ENCODE data around the gene DDIAS. TPM values are rescaled to one million over a fixed set of nuclear protein-coding genes. Genes with fewer than 3 reads are reported as not detected.
"Not testable (repeated sequence)": the region's sequence is repeated elsewhere in the genome, so short reads cannot be mapped to it uniquely, and the experiment has no call there.

Gene DDIAS
- total RNA-seq, 4 donors from 2014 or later, result 0.17 to 1.6 (median 0.52) TPM; not detected in 1

DNA sequence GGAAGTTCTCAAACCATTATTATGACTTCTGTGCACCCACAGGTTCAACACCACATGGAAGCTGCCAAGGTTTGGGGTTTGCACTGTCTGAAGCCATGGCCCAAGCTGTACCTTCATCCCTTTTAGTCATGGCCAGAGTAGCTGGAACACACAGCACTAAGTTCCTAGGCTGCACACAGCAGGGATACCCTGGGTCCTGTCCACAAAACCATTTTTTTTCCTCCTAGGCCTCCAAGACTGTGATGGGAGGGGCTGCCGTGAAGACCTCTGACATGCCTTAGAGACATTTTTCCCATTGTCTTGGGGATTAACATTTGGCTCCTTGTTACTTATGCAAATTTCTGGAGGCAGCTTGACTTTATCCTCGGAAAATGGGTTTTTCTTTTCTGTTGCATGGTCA, 42.7 kb downstream of the DDIAS start:
- no peak overlapping the region for H3K27ac ChIP-seq (replicated peaks in 1 of 4)
- no peaks in the 10 kb centered on the region for H3K27me3 ChIP-seq
- H3K9me3 ChIP-seq, result peaks cover 0 to 2% (median 0%) of the 10 kb centered on the region in 4 donors
- no peak for DNase-seq (ENCODE audit: extremely low spot score)
- intact Hi-C loops (cut with DNase I), result no loop called here
- no peak overlapping the region for H3K4me3 ChIP-seq
- TF ChIP-seq POLR2A (IDR thresholded peaks at IDR 0.05; ENCODE audit: low read depth), result no peak
- TF ChIP-seq POLR2AphosphoS5 (IDR thresholded peaks at IDR 0.05), result no peak
- no peak for TF ChIP-seq EP300 (IDR thresholded peaks at IDR 0.05)
- TF ChIP-seq CTCF (IDR thresholded peaks at IDR 0.05), result no peak
- 87% methylated on average over 2 of the region's 2 CpGs for WGBS
- H3K36me3 ChIP-seq, result no peaks in the 10 kb centered on the region
- no peaks in the 10 kb centered on the region for H3K4me1 ChIP-seq

DNA sequence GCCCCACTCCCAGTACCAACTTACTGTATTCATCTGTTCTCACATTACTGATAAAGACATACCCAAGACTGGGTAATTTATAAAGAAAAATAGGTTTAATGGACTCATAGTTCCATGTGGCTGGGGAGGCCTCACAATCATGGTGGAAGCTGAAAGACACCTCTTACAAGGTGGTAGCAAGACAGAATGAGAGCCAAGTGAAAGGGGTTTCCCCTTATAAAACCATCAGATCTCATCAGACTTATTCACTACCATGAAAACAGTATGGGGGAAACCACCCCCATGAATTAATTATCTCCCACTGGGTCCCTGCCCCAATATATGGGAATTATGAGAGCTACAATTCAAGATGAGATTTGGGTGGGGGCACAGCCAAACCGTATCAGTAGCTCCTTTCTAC, 43.5 kb downstream of the DDIAS start:
- H3K27me3 ChIP-seq; H3K4me3 ChIP-seq; H3K36me3 ChIP-seq; DNase-seq (ENCODE audit: extremely low spot score); H3K4me1 ChIP-seq; intact Hi-C loops (cut with DNase I); H3K9me3 ChIP-seq; H3K27ac ChIP-seq (replicated peaks in 1 of 4): not testable (repeated sequence)
- 57% methylated on average over 1 of the region's 1 CpG for WGBS

DNA sequence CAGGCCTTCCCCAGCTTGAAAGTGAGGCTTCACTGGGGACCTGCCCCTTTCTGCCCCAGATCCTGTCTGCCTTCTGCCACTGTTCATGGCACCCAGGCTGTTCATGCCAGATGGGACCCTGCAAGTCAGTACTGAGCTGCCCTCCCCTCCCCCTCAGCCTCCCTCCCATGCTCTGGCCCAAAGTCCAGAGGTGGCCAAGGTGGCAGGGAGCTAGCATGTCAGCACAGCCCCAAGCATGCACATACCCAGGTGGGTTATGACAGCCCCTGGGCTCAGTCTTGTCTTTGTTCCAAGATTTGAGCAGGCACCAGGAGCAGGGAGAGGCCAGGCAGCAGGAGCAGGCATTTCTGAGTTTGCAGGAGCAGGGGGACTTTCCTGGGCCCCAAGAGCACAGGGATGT, 44.1 kb downstream of the DDIAS start:
- intact Hi-C loops (cut with DNase I), result no loop called here
- Histone ChIP-seq H3K4me3 (no peak overlapping the region), H3K36me3 (no peaks in the 10 kb centered on the region), H3K27me3 (no peaks in the 10 kb centered on the region), H3K9me3 (peaks cover 0 to 10% (median 0%) of the 10 kb centered on the region in 4 donors), H3K4me1 (no peaks in the 10 kb centered on the region), H3K27ac (replicated peaks in 1 of 4) (no peak overlapping the region)
- TF ChIP-seq EP300 (IDR thresholded peaks at IDR 0.05), result no peak
- TF ChIP-seq POLR2A (IDR thresholded peaks at IDR 0.05; ENCODE audit: low read depth), result no peak
- no peak for TF ChIP-seq CTCF (IDR thresholded peaks at IDR 0.05)
- TF ChIP-seq POLR2AphosphoS5 (IDR thresholded peaks at IDR 0.05), result no peak
- DNase-seq (ENCODE audit: extremely low spot score), result no peak

GRCh38 chr11:82949352-82949751, 47.8 kb downstream of the DDIAS start:
- intact Hi-C loops (cut with DNase I), result no loop called here
- Histone ChIP-seq H3K4me3 (no peak overlapping the region), H3K27ac (replicated peaks in 1 of 4) (no peak overlapping the region), H3K36me3 (no peaks in the 10 kb centered on the region), H3K27me3 (no peaks in the 10 kb centered on the region), H3K9me3 (peaks cover 0 to 10% (median 3%) of the 10 kb centered on the region in 4 donors), H3K4me1 (no peaks in the 10 kb centered on the region)
- TF ChIP-seq POLR2A (IDR thresholded peaks at IDR 0.05; ENCODE audit: low read depth) (no peak), POLR2AphosphoS5 (IDR thresholded peaks at IDR 0.05) (no peak), CTCF (IDR thresholded peaks at IDR 0.05) (no peak), EP300 (IDR thresholded peaks at IDR 0.05) (no peak)
- no peak for DNase-seq (ENCODE audit: extremely low spot score)

GRCh38 chr11:82950502-82950901, 49.0 kb downstream of the DDIAS start:
- DNase-seq (ENCODE audit: extremely low spot score); H3K36me3 ChIP-seq; intact Hi-C loops (cut with DNase I); H3K27ac ChIP-seq (replicated peaks in 1 of 4); H3K4me3 ChIP-seq; H3K4me1 ChIP-seq; H3K27me3 ChIP-seq: not testable (repeated sequence)
- peaks cover 0 to 10% (median 4%) of the 10 kb centered on the region in 4 donors for H3K9me3 ChIP-seq
- 95% methylated on average over 2 of the region's 2 CpGs for WGBS

GRCh38 chr11:82955736-82956453, 54.4 kb downstream of the DDIAS start:
- H3K9me3 ChIP-seq; H3K27me3 ChIP-seq; H3K4me1 ChIP-seq; H3K4me3 ChIP-seq; intact Hi-C loops (cut with DNase I); H3K36me3 ChIP-seq; H3K27ac ChIP-seq (replicated peaks in 1 of 4); DNase-seq (ENCODE audit: extremely low spot score): not testable (repeated sequence)
- WGBS, result 62% methylated on average over 5 of the region's 9 CpGs

Data from esophagus muscularis mucosa (tissue), 4 donors.